Endothelial cell (in vitro differentiated cells): Measurements from ENCODE around the gene VTI1B. TPM values are rescaled to one million over a fixed set of nuclear protein-coding genes. Genes with fewer than 3 reads are reported as not detected.

Experiments
- DNase-seq: peaks from one replicate; pipeline ENCODE4 v3.0.0; 2021; ENCODE audit warnings: low spot score
- H3K27ac Mint-ChIP-seq: one replicate; pipeline ENCODE4 v1.8.0; 2021; ENCODE audit warnings: mixed read lengths, inconsistent platforms; ENCODE audit not compliant: unreplicated experiment
- H3K27me3 Mint-ChIP-seq: one replicate; pipeline ENCODE4 v1.8.0; 2021; ENCODE audit warnings: mild to moderate bottlenecking, moderate library complexity, mixed read lengths, inconsistent platforms; ENCODE audit not compliant: unreplicated experiment
- H3K36me3 Mint-ChIP-seq: one replicate; pipeline ENCODE4 v1.8.0; 2021; ENCODE audit warnings: mild to moderate bottlenecking, low read depth, mixed read lengths, inconsistent platforms; ENCODE audit not compliant: unreplicated experiment
- H3K4me1 Mint-ChIP-seq: one replicate; pipeline ENCODE4 v1.8.0; 2021; ENCODE audit warnings: mild to moderate bottlenecking, mixed read lengths, inconsistent platforms; ENCODE audit not compliant: unreplicated experiment
- H3K4me3 Mint-ChIP-seq: one replicate; pipeline ENCODE4 v1.8.0; 2021; ENCODE audit warnings: mild to moderate bottlenecking, mixed read lengths, inconsistent platforms; ENCODE audit not compliant: unreplicated experiment
- H3K9me3 Mint-ChIP-seq: one replicate; pipeline ENCODE4 v1.8.0; 2021; ENCODE audit warnings: mixed read lengths, inconsistent platforms; ENCODE audit not compliant: unreplicated experiment
- total RNA-seq: library from RNA; stranded (reverse); fragmentation: NEBNext Ultra II Directional; extraction: Animal tissue kit (Norgen Biotek cat#: 25700); gene quantifications from one replicate; pipeline ENCODE4 v1.2.1, GENCODE V29; 2021; ENCODE audit not compliant: unreplicated experiment
- TF ChIP-seq, protein P1 (sequence below): fragments of 200-600 bp; sonication (generic); IDR thresholded peaks from one replicate; pipeline ENCODE4 v1.5.0; 2021; ENCODE audit warnings: antibody characterized with exemption; ENCODE audit not compliant: unreplicated experiment

The VTI1B gene
- total RNA-seq, 1 donor from 2014 or later: 87.9 TPM

DNA sequence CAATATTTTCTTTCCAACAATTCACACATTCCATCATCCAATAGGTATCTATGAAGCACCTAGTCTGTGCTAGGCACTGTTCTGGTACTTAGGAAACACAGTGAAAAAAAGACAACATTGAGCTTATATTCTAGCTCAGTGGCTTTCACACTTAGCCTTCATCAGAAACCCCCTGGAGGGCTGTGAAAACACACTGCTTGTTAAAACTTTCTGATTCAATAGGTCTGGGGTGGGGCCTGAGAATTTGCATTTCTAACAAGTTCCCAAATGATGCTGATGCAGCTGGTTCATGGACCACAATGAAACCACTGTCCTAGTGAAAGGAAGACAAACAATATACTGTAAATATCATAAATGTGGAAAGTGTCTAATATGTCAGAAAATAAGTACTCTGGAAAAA is 5.9 kb downstream of the VTI1B start:
- TF ChIP-seq, protein P1, sequence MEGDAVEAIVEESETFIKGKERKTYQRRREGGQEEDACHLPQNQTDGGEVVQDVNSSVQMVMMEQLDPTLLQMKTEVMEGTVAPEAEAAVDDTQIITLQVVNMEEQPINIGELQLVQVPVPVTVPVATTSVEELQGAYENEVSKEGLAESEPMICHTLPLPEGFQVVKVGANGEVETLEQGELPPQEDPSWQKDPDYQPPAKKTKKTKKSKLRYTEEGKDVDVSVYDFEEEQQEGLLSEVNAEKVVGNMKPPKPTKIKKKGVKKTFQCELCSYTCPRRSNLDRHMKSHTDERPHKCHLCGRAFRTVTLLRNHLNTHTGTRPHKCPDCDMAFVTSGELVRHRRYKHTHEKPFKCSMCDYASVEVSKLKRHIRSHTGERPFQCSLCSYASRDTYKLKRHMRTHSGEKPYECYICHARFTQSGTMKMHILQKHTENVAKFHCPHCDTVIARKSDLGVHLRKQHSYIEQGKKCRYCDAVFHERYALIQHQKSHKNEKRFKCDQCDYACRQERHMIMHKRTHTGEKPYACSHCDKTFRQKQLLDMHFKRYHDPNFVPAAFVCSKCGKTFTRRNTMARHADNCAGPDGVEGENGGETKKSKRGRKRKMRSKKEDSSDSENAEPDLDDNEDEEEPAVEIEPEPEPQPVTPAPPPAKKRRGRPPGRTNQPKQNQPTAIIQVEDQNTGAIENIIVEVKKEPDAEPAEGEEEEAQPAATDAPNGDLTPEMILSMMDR: no peak
- Mint-ChIP-seq H3K27ac (no peak overlapping the region), H3K9me3 (no peaks in the 10 kb centered on the region), H3K27me3 (no peaks in the 10 kb centered on the region), H3K4me3 (no peak overlapping the region), H3K4me1 (peaks cover 8% of the 10 kb centered on the region), H3K36me3 (peaks cover 4% of the 10 kb centered on the region)
- no peak for DNase-seq

DNA sequence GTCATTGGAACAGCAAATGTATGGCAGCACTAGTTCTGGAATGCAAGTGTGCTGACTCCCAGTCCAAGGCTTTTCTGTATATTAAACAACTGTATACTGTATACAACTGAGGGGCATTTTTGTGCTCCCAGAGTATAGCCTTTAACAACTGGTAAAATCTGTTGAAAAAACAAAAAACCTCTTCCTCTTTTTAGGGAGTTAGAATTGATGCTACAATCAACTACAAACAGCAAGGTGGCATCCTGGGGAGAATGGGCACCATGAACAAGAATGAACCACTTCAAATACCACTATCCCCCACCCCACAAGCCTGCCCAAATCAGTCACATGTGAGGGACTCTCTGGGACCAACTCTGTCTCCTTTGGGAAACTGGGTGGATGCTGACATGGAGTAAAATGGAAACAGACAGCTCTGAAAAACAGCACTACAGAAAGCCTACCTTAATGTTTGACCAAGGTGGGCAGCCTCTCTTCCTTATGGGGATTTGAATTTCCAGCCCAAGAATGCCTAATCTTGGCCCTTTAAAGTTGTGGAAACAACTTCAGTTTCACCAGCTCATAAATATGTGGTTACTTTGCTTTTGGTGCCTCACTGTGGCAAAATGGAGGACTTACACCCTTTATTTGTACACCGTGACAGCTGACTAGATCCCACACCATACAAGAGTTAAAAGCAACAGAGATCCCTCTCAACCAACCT is 7.5 kb downstream of the VTI1B start:
- H3K36me3 Mint-ChIP-seq: peaks cover 7% of the 10 kb centered on the region
- no peaks in the 10 kb centered on the region for H3K9me3 Mint-ChIP-seq
- H3K4me1 Mint-ChIP-seq: no peaks in the 10 kb centered on the region
- H3K27ac Mint-ChIP-seq: peak overlapping the region; percentile 84
- H3K27me3 Mint-ChIP-seq: no peaks in the 10 kb centered on the region
- DNase-seq: peak; percentile 28
- TF ChIP-seq, protein P1: peak; percentile 46
- no peak overlapping the region for H3K4me3 Mint-ChIP-seq

DNA sequence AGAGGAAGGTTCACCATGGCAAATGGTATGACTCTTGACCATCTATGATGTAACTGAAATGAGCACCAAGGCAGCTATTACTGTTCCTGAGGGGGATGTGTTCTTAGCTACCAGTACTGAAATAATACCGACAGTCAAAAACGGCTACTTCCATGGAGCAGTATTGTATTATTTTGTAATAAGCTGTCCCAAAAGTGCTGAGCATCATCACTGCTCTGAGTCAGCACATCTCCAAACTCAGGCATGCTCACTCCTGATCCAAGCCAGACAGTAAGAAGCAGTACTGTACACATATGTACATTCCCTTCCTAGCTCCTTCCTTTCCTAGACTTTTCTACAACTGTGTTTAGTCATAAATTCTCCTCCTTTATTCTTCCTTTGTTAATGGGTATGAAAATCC is 8.6 kb downstream of the VTI1B start:
- TF ChIP-seq, protein P1: no peak
- Mint-ChIP-seq H3K4me1 (no peaks in the 10 kb centered on the region), H3K4me3 (no peak overlapping the region), H3K27ac (no peak overlapping the region), H3K36me3 (peaks cover 7% of the 10 kb centered on the region), H3K27me3 (no peaks in the 10 kb centered on the region), H3K9me3 (no peaks in the 10 kb centered on the region)
- DNase-seq: no peak

DNA sequence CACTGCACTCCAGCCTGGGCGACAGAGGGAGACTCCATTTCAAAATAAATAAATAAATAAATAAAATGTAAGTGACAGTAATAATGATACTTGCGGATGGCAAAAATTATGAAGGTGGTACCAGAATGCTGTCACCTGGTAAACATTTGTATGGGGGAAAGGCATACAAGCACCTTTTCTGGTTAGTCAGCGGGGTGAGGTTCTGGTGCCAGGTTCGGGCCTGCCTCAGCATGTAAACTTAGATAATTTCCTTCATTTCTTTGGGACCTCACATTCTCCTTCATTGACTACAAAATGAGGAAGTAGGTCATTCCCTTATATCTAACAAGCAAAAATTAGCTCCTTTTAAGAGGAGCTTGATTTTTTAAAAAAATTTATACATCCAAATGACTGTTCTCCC is 10.8 kb downstream of the VTI1B start:
- no peaks in the 10 kb centered on the region for H3K9me3 Mint-ChIP-seq
- no peak overlapping the region for H3K4me3 Mint-ChIP-seq
- no peak for DNase-seq
- no peaks in the 10 kb centered on the region for H3K27me3 Mint-ChIP-seq
- no peak overlapping the region for H3K27ac Mint-ChIP-seq
- TF ChIP-seq, protein P1: no peak
- no peaks in the 10 kb centered on the region for H3K4me1 Mint-ChIP-seq
- H3K36me3 Mint-ChIP-seq: peaks cover 8% of the 10 kb centered on the region

DNA sequence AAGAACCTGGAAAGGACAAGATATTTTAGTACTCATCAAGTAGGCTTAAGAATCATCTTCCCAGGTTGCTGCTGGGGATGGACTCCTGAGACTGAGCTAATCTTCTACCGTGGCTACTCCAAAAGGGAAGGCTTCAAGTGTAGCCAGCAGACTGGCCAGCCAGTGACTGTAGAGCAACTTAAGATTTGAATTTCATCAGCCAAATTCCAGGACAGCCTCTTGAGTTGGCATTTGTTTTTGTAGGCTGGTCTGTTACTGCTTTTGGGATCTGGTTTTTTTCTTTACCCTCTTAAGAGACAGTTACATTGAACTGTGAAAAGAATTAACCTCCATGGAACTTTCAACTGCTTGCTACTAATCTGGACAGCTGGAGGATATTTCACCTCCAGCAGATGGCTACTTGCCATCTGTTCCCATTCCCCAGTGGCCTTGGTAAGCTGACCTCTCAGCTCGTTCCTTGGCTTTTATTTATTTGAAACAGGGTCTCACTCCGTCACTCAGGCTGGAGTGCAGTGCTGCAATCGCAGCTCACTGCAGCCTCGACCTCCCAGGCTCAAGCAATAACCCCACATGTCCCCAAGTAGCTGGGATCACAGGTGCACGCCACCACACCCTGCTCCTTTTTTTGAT is 20.7 kb downstream of the VTI1B start:
- no peak for DNase-seq
- Mint-ChIP-seq H3K27me3 (peaks cover 3% of the 10 kb centered on the region), H3K36me3 (peaks cover 17% of the 10 kb centered on the region)

More for the DNA sequence above, 20.7 kb downstream of the VTI1B start:
- Mint-ChIP-seq H3K27ac (no peak overlapping the region), H3K9me3 (no peaks in the 10 kb centered on the region), H3K4me3 (no peak overlapping the region), H3K4me1 (no peaks in the 10 kb centered on the region)
- TF ChIP-seq, protein P1: no peak
